Endothelial cell of hepatic sinusoid (primary cell): ENCODE measurements around the gene FRMD7.
"Not testable (repeated sequence)": the region's sequence is repeated elsewhere in the genome, so short reads cannot be mapped to it uniquely, and the experiment has no call there.

Source experiments
- in situ Hi-C: cut with HindIII; loops from 2 replicates; pipeline ENCODE4 v1.10.0; 2017; ENCODE audit warnings: low sequenced_read_pairs

FRMD7 gene, protein sequence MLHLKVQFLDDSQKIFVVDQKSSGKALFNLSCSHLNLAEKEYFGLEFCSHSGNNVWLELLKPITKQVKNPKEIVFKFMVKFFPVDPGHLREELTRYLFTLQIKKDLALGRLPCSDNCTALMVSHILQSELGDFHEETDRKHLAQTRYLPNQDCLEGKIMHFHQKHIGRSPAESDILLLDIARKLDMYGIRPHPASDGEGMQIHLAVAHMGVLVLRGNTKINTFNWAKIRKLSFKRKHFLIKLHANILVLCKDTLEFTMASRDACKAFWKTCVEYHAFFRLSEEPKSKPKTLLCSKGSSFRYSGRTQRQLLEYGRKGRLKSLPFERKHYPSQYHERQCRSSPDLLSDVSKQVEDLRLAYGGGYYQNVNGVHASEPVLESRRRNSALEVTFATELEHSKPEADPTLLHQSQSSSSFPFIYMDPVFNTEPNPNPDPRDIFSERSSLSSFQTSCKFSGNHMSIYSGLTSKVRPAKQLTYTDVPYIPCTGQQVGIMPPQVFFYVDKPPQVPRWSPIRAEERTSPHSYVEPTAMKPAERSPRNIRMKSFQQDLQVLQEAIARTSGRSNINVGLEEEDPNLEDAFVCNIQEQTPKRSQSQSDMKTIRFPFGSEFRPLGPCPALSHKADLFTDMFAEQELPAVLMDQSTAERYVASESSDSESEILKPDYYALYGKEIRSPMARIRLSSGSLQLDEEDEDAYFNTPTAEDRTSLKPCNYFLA

GRCh38 chrX:132127743-132128142 is at the start of gene FRMD7:
Gene FRMD7, minus strand, starts transcription at chrX:132128020. Its CDS starts 176 bp downstream, at chrX:132127844.
- in situ Hi-C loops, result no loop called here

GRCh38 chrX:132173647-132174046 is 45.8 kb upstream of the FRMD7 start:
- in situ Hi-C loops, result no loop called here

DNA sequence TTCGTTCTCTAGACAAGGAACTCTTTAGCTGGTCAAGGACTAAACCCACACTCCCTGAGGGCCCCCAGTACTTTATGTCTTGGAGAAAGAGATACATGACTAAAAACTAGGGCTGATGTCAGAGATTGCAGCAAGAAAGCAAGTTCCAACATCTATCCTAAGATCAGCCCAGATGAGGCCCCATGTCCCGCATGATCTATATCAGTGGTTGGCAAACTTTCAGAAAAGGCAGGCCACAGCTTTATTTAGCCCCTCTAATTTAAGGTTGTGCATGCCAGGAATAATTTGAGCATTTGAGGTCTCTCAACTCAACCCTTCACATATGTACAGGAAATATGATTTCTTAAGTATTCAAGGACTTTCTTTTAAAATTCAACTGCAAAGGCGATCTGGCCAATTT is 44.1 kb upstream of the FRMD7 start:
- in situ Hi-C loops, result no loop called here

DNA sequence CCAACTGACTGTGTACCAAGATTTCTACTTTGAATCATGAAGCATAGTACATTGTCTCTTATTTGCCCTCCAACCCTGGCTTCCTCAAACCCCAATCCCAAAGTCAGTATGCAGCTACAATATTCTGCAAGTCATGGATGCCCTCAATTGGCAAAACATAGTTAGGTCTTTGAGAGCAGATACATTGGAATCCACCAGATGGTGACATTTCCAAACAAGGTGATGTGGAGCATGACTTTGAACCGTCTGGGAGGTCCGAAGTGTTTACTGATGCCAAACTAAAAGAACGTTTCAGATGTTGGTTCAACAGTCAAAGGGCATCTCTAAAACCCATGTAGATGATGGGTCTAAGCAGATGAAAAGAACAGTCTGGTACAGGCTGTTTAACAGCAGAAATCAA is 43.7 kb upstream of the FRMD7 start:
- in situ Hi-C loops, result no loop called here

GRCh38 chrX:132169554-132169953 is 41.7 kb upstream of the FRMD7 start:
- in situ Hi-C loops, result no loop called here

GRCh38 chrX:132165651-132166050 is 37.8 kb upstream of the FRMD7 start:
- in situ Hi-C loops, result no loop called here

- in situ Hi-C loops, result no loop called here
Measured at GRCh38 chrX:132165005-132165404, 37.2 kb upstream of the FRMD7 start.

DNA sequence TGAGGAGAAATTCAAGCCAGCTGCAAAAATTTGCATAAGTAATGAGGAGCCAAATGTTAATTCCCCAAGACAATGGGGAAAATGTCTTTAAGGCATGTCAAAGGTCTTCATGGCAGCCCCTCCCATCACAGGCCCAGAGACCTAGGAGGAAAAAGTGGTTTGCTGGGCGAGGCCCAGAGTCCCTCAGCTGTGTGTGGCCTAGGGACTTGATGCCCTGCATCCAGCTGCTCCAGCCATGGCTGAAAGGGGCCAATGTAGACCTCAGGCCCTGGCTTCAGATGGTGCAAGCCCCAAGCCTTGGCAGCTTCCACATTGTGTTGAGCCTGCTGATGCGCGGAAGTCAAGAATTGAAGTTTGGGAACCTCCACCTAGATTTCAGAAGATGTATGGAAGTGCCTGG is 35.3 kb upstream of the FRMD7 start:
- in situ Hi-C loops, result not testable (repeated sequence)

DNA sequence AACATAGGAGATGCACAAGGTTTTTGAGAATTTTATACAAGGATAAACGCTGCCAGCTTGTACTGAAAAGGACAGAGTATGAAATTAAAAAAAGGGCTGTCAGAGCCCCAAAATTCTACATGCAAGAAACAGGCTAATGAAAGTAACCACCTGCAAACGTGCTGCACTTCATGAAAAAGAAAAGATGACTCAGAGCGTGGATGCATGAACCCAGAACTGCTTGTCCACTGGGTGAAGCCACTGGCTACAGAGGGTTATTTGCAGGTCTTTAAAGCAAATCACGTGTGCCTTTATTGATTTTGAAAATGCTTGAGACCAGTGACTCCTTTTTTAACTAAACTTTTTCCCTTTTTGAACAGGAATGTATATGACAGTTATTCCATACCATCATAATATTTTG is 25.3 kb upstream of the FRMD7 start:
- in situ Hi-C loops, result no loop called here

- in situ Hi-C loops, result no loop called here
Measured at GRCh38 chrX:132146456-132146855, 18.6 kb upstream of the FRMD7 start.

DNA sequence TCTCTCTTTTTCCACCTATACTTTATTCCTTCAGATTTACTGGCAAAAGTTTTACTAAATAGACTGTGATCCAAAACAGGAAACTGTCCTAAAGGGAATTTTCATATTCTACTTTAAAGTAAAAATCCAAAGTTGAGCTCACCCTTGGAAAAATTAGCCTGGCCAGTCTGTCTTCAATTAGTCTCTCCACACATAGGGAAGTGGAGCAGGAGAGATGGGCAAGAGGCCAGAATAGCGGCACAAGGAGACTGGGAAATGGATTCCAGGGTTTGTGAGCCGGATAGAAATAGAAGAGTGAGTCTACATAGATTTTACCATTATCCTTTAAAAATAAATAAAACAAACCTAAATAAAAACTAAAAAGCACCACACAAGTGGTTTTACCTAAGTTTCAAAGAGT is 16.2 kb upstream of the FRMD7 start:
- in situ Hi-C loops, result no loop called here

GRCh38 chrX:132125906-132126305 is 1.9 kb downstream of the FRMD7 start:
- in situ Hi-C loops, result no loop called here

GRCh38 chrX:132120913-132121312 is 6.9 kb downstream of the FRMD7 start:
- in situ Hi-C loops, result no loop called here

DNA sequence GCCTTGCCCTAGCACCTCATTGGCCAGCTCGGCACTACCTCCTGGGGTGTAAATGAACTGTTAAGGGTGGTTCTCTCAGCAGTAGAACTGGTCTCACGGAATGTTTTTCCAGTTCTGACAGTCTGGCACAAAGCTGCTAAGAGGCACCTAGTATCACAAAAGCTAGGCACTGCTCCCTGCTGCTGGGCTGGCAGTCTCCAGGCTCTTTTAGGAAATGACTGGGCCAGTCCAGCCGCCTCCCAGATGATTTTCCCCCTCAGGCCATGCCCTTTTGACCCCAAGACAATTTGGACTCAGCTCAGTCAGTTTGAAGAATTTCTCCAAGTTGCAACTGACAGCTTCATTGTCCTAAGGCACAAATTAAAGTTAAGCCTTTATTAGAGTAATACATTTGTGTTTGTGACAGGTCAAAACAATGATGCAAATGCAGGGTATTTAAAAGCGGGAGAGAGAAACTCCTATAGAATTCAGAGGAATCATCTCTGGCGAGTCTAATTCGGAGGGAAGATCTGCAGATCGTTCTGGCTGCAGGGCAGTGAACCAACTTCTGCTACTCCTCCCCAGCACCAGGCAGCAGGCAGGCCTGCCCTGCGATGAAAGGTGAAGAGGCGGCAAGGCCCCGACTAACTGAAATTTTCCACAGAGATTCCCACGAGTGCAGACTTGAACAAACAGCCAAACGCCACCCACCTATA is 7.9 kb downstream of the FRMD7 start:
- in situ Hi-C loops, result no loop called here

DNA sequence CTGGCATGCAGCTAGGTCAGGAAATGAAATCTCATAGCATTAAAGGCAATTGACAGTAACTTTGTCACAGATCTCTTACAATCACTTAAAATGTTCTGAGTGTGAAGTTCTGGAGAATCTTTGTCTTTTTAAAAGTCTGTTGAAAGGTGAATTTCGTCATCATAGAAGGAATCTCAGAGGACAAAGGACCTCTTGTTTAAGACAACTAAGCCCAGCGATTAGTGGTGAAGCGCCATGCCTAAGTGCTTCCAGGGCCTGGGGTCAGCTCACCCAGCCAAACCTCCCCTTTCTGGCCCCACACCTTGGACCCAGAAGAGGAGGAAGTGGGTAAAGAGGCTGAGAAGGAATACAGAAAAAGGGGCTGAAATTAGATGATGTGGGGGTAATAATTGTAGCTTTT is 8.5 kb downstream of the FRMD7 start:
- in situ Hi-C loops, result no loop called here

DNA sequence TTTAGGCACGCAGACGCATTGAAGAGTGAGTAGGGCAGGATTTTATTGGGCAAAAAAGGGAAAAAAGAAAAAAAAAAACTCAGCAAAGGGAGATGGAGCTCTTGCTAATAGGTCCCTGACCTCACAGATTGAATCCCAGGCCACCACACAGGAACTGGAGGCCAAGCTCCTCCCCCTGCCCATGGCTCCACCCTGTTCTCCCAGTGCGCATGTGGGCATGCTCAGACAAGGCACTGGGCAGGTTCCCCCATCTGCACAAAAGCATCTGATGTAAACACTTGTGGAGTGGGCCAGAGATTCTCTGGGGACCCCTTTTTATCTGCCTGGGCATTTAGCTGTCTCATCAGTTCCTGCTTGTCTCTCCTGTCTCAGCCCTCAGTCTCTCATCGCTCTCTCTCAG is 9.5 kb downstream of the FRMD7 start:
- in situ Hi-C loops, result no loop called here

- in situ Hi-C loops, result no loop called here
Measured at GRCh38 chrX:132115792-132116191, 12.0 kb downstream of the FRMD7 start.

GRCh38 chrX:132114607-132115006 is 13.2 kb downstream of the FRMD7 start:
- in situ Hi-C loops, result no loop called here

- in situ Hi-C loops, result no loop called here
Measured at GRCh38 chrX:132107291-132107690, 20.5 kb downstream of the FRMD7 start.

GRCh38 chrX:132101799-132102198 is 26.0 kb downstream of the FRMD7 start:
- in situ Hi-C loops, result no loop called here

GRCh38 chrX:132101206-132101605 is 26.6 kb downstream of the FRMD7 start:
- in situ Hi-C loops, result no loop called here

DNA sequence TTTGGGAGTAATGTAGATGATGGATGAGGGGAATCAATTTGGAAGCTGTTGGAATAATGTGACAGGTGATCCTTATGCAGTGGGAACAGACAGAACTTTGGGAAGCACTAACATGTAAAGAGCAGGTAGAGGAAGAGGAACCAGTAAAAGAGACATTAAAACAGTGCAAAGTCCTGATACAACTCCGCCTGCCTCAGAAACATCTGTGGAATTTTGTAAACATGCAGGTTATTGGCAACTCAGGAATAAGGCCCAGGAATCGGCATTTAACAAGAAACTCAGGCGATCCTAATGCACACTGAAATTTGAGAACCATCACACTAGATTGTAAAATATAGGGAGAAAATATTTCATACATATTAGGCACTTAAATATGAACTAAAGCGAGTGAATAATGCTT is 29.1 kb downstream of the FRMD7 start:
- in situ Hi-C loops, result not testable (repeated sequence)
